GM19099 (cell line): ENCODE data around the gene MTHFSD.

Experiments
- POLR2A ChIP-seq: IDR thresholded peaks from 3 replicates; pipeline ENCODE4 v1.6.1; 2011; ENCODE audit warnings: low read depth; ENCODE audit not compliant: insufficient read length; ENCODE audit errors: extremely low read depth

Gene MTHFSD

GRCh38 chr16:86510465-86511261, 44.4 kb downstream of the MTHFSD start, which contains the start of gene FOXF1:
Gene FOXF1, plus strand, starts transcription at chr16:86510527. Its CDS starts 43 bp downstream, at chr16:86510570.
- TF ChIP-seq POLR2A = no peak

- no peak for TF ChIP-seq POLR2A
Observed at GRCh38 chr16:86509759-86510464, 45.1 kb downstream of the MTHFSD start.

GRCh38 chr16:86508947-86509758, 45.9 kb downstream of the MTHFSD start:
- no peak for TF ChIP-seq POLR2A

DNA sequence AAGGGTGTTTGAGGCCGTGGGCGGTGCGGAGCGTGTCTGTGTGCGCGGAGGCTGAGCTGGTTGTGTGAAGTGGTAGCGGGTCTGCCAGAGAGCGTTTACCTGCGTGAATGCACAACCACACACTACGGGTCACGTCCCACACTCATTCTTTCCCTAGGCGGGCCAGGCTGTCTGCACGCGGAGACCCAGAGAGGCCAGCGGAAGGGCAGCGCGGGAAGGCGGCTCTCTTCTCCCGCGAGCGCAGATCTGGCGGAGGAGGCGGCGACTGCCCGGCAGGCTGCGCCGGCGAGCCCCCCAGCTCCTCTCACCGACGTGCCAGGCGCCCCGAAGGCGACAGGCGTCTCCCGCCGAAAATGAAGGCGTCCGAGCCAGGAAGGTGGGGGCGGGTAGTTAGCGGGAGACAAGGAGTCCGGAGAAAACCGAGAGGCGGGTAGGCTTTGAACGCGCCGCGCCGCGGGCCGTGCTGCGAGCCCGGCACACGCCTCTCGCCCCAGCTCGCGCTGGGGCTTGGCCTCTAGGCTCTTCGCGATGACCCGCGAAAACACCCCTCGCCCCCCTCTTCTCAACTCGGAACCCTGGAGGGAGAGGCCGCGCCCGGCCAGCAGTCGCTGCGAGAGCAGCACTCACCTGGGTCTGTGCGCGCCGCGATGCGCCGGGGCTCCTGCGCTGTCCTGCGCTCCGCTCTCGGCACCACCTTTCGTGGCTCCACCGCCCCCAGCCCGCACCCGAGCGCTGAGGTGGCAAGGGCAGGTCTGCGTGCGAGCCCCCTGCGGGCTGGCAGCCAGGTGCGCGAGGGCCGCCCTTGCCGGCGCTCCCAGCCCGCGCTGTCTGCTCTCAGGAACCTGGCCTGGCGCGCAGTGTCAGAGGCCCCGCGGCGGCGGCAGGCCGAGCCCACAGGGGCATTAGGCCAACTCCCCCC, 46.7 kb downstream of the MTHFSD start:
- no peak for TF ChIP-seq POLR2A

- no peak for TF ChIP-seq POLR2A
Observed at GRCh38 chr16:86507173-86508027, 47.6 kb downstream of the MTHFSD start.

- TF ChIP-seq POLR2A = no peak
Observed at GRCh38 chr16:86505899-86506864, 48.9 kb downstream of the MTHFSD start.

DNA sequence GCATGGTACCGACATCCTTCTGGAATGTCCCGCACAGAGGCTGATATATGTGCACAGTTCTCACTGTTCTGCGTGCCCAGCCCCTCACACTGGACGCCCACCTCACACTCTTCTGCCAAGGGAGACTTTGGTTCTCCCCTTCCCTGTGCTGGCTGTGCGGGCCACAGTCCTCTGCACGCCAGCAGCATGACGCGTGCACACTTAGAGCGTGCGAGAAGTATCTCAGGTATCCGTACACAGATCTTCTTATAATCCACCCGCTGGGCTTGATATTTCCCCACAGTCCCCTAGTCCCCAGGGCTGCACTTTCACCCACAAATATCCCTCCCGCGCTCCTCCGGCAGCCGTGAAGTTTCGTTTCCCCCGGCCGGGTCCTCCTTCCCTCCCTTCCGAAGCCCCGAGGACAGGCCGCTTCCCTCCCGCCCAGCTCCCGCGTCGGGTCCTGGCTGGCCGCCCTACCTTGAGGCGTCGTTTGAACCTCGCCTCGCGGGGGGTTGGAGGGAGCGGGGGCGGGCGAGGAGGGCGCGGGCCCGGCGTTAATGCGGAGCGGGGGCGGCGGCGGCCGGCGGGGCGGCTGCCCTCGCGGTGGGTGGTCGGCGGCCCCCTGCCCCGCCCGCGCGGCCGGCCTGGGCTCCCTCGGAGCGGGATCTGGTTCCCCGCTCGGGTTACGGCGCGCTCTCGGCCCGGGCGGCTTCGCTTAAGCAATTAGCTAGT, 49.7 kb downstream of the MTHFSD start:
- TF ChIP-seq POLR2A = no peak

- no peak for TF ChIP-seq POLR2A
Observed at GRCh38 chr16:86504315-86505184, 50.5 kb downstream of the MTHFSD start.

GRCh38 chr16:86503830-86504229, 51.2 kb downstream of the MTHFSD start:
- no peak for TF ChIP-seq POLR2A

GRCh38 chr16:86502856-86503748, 51.9 kb downstream of the MTHFSD start:
- no peak for TF ChIP-seq POLR2A
